HG03097 (cell line): ENCODE measurements around the gene ANKRD55.
A peak's percentile ranks its signal among the peaks of the same experiment; 100 is the strongest.
"Not testable (repeated sequence)": the region's sequence is repeated elsewhere in the genome, so short reads cannot be mapped to it uniquely, and the experiment has no call there.

Experiments used
- ATAC-seq: cut with Tn5 transposase; IDR thresholded peaks from one replicate; pipeline ENCODE4 v1.9.1; 2021; ENCODE audit not compliant: unreplicated experiment, low FRiP score

The ANKRD55 gene

GRCh38 chr5:56172241-56172640, 60.9 kb downstream of the ANKRD55 start:
- ATAC-seq: no peak

- ATAC-seq: no peak
These were observed 62.6 kb downstream of the ANKRD55 start for GRCh38 chr5:56170557-56170956.

GRCh38 chr5:56169949-56170348, 63.2 kb downstream of the ANKRD55 start:
- no peak for ATAC-seq

- no peak for ATAC-seq
These were observed 63.8 kb downstream of the ANKRD55 start for GRCh38 chr5:56169281-56169680.

- no peak for ATAC-seq
These were observed 65.1 kb downstream of the ANKRD55 start for GRCh38 chr5:56168066-56168478.

DNA sequence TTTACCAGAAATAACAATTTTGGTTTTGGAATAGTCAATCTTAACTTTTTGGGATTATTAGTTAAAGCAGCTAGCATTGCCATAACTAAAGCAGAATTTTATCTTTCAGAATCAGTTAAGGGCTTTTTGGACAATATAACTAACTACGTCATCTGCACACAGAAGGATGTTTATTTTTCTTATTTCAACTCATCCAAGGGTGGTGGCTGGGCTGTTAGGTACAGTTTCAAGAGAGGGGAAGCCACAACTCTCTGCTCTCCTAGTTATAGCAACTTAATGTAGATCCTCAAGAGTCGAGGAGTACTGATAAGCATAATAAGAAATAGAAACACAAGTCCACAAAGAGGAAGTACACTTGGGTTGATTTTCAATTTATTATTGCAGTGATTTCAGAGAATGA, 65.6 kb downstream of the ANKRD55 start:
- no peak for ATAC-seq

- ATAC-seq: no peak
These were observed 66.3 kb downstream of the ANKRD55 start for GRCh38 chr5:56166671-56167385.

- no peak for ATAC-seq
These were observed 68.8 kb downstream of the ANKRD55 start for GRCh38 chr5:56164376-56164775.

- ATAC-seq: no peak
These were observed 71.2 kb downstream of the ANKRD55 start for GRCh38 chr5:56161927-56162326.

- ATAC-seq: no peak
These were observed 71.7 kb downstream of the ANKRD55 start for GRCh38 chr5:56161439-56161823.

DNA sequence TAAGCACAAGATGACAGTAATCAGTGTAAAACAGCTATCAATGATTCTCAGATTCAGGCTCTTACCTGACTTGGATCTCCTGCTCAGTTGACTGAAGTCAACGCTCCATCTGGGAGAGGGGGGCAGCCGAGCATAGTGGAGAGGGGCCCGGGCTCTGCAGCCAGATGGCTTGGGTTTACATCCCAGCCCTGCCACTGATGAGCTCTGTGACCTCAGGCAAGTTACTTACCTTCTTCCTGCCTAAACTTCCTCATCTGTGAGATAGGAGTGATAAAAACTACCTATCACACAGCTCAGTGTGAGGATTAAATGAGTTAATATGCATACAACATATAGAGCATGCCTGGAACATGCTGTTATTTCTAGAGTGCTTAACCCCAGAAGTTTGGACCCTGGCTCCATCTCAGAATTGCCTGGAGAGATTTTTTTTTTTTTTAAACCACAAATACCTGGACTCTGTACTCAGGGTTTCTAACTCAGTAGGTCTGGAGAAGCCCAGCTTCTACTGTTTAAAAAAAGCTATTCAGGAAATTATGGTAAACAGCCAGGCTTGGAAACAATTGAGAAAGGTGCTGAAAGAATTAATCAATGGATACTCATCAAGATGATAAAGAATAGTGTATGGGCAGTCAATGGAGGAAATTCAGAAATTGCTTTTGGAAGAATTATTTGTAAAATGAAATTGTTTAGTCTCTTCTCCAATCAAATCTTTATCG, 72.2 kb downstream of the ANKRD55 start:
- ATAC-seq: no peak

DNA sequence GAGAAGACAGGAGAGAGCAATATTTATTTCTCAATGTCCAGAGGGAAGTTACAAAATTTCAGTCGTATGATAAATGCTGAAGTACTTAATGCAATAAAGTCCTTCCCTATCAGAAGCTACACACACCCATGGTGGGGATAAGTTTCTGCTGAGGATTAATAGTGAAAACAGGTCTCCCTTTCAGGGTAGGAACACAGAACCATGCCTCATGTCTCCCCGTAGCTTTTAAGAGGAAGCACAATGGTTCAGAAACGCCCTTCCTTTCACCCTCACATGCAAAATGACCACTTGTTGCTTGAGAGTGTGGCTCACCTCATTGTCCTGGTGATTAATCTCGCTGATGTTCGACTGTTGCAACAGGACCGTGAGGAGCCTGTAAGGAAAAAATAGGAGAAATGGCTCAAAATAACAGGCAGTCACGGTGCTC, 73.6 kb downstream of the ANKRD55 start:
- ATAC-seq: no peak

DNA sequence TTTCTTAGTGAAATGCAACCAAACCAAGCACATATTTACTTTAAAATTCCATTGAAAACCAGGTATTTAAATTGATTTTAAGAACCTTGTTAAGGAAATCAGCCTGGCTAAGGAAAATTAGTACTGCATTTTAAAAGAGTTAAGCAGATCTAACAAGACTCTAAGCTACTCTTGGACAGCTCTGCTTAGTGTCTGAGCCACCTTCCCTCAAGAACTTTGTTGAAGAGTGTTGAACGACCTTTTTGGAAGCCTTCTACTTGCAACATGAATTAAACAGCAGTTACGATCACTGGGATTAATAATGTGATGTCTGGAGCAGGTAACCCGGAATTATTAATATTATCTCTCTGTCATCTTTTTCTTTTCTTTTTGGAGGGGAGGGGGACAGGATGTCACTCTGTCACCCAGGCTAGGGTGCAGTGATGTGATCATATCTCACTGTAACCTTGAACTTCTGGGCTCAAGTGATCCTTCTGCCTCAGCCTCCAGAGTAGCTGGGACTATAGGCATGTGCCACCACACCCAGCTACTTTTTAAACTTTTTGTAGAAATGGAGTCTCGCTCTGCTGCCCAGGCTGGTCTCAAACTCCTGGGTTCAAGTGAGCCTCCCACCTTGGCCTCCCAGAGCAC, 74.7 kb downstream of the ANKRD55 start:
- no peak for ATAC-seq

DNA sequence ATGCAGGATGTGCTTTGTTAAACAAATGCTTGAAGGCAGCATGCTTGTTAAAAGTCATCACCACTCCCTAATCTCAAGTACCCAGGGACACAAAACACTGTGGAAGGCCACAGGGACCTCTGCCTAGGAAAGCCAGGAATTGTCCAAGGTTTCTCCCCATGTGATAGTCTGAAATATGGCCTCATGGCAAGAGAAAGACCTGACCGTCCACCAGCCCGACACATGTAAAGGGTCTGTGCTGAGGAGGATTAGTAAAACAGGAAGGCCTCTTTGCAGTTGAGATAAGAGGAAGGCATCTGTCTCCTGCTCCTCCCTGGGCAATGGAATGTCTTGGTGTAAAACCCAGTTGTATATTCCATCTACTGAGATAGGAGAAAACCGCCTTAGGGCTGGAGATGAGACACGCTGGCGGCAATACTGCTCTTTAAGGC, 75.9 kb downstream of the ANKRD55 start:
- ATAC-seq: not testable (repeated sequence)

GRCh38 chr5:56156585-56157190, 76.4 kb downstream of the ANKRD55 start:
- ATAC-seq: peak; percentile 55

GRCh38 chr5:56155992-56156584, 77.0 kb downstream of the ANKRD55 start:
- ATAC-seq: peak; percentile 19

GRCh38 chr5:56154732-56155484, 78.2 kb downstream of the ANKRD55 start:
- ATAC-seq: no peak

- peak; percentile 29 for ATAC-seq
These were observed 80.7 kb downstream of the ANKRD55 start for GRCh38 chr5:56152437-56152836.

- not testable (repeated sequence) for ATAC-seq
These were observed 82.4 kb downstream of the ANKRD55 start for GRCh38 chr5:56150756-56151155.

DNA sequence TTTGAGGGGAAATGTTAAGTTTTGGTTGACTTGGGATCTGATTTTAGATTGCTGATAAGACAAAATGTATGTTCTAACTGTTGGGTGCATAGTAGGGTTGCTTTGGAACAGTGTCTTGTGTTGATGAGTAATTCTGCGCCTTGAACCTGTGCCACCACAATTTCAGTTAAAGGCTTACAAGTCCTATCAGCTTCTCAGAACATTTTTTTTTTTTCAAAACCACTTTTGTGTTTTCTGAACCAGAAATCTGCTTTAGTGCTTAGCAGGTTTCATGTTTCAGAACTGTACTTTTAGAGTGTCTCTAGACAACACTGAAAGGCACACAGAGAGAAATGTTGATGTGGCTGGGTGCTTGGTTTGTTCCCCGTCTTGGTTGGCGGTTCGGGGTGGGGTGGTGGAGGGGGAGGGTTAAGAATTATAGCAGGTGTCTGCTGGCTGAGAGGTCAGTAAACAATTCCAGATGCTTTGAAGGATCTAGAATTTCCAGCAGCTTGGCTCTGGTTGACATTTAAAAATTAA, 84.6 kb downstream of the ANKRD55 start:
- ATAC-seq: peak; percentile 88
